K562 (cell line): ENCODE data around the gene IDUA. TPM values are rescaled to one million over a fixed set of nuclear protein-coding genes. Genes with fewer than 3 reads are reported as not detected.

Source experiments
- ATAC-seq: fragments of 200-7000 bp; cut with Tn5 transposase; 3 replicates; pipeline ENCODE4 v1.9.1; 2020; ENCODE audit warnings: moderate library complexity
- BruUV-seq: library from RNA; stranded (reverse); fragments of 400-500 nt; replicated peaks from 2 replicates; lab custom pipeline; 2021; lab: Mats Ljungman, UMichigan
- CTCF ChIA-PET: fragments of 300-600 bp; formaldehyde crosslinking; extraction: SDS; loops from one replicate; lab custom pipeline; 2021; ENCODE audit warnings: low intra/inter-chr PET ratio; lab: Yijun Ruan, JAX
- POLR2A ChIA-PET: fragments of 300-600, 350-650 bp; sonication (Branson Sonifier 250); formaldehyde crosslinking; extraction: SDS; loops from one replicate; lab custom pipeline; 2021; ENCODE audit warnings: antibody characterized with exemption, inconsistent platforms; lab: Yijun Ruan, JAX
- DNase-seq, 4 experiments: peaks; one replicate each; pipeline versions ENCODE4 v3.0.0 to v3.0.0-alpha.2; 2011 to 2018; ENCODE audit warnings: low spot score in 3 of 4, mixed read lengths in 3 of 4; ENCODE audit errors: extremely low read depth in 1 of 4
- FAIRE-seq: peaks from 2 replicates; lab custom pipeline; 2011; peaks lifted over from hg19 to GRCh38; lab: Jason Lieb, UNC
- H2AFZ ChIP-seq: 2 replicates; pipeline ENCODE4 v1.6.0; 2011; ENCODE audit warnings: low read depth, low read length, control low read depth, inconsistent platforms
- H3K27ac ChIP-seq: fragments of 200-600 bp; 3 replicates; pipeline ENCODE4 v1.8.0; 2011; ENCODE audit warnings: low read depth, mild to moderate bottlenecking, control low read depth, inconsistent platforms, low read length, moderate library complexity, mixed read lengths; ENCODE audit errors: extremely low read depth
- H3K27me3 ChIP-seq, 2 experiments: fragments of 300-600 bp in 1 of 2; 2 replicates in 1 of 2; 3 replicates in 1 of 2; pipeline versions ENCODE4 v1.6.0 to v1.8.0; 2011; ENCODE audit warnings: inconsistent platforms in 2 of 2, low read length in 2 of 2, mild to moderate bottlenecking in 1 of 2, mixed read lengths in 1 of 2, moderate library complexity in 1 of 2; ENCODE audit not compliant: control insufficient read depth in 2 of 2, insufficient read depth in 2 of 2
- H3K36me3 ChIP-seq: fragments of 300-600 bp; 3 replicates; pipeline ENCODE4 v1.8.0; 2011; ENCODE audit warnings: mild to moderate bottlenecking, low read length, inconsistent platforms; ENCODE audit not compliant: control insufficient read depth, insufficient read depth
- H3K4me1 ChIP-seq, 2 experiments: fragments of 200-600 bp in 1 of 2; replicated peaks in 1 of 2; 2 replicates in 1 of 2; 3 replicates in 1 of 2; pipeline versions ENCODE4 v1.5.1 to v1.8.0; 2011; ENCODE audit warnings: inconsistent platforms in 2 of 2, low read length in 2 of 2, mild to moderate bottlenecking in 1 of 2, mixed read lengths in 1 of 2, moderate library complexity in 1 of 2; ENCODE audit not compliant: control insufficient read depth in 2 of 2, insufficient read depth in 2 of 2
- H3K4me2 ChIP-seq: 2 replicates; pipeline ENCODE4 v1.6.1; 2011; ENCODE audit warnings: low read length, control low read depth, inconsistent platforms, mixed read lengths; ENCODE audit not compliant: insufficient read depth
- H3K4me3 ChIP-seq: fragments of 200-600 bp; sonication (generic), shearing (Covaris generic); 2 replicates; pipeline ENCODE4 v1.5.1; 2016; ENCODE audit warnings: control low read depth, inconsistent platforms
- H3K79me2 ChIP-seq: fragments of 200-600 bp; 3 replicates; pipeline ENCODE4 v1.8.0; 2011; ENCODE audit warnings: low read length, inconsistent platforms; ENCODE audit not compliant: control insufficient read depth, insufficient read depth
- H3K9ac ChIP-seq, 2 experiments: 2 replicates each; pipeline versions ENCODE4 v1.6.0 to v1.6.1; 2011; ENCODE audit warnings: low read depth in 2 of 2, low read length in 2 of 2, control low read depth in 1 of 2, inconsistent platforms in 1 of 2, mild to moderate bottlenecking in 1 of 2, mixed read lengths in 1 of 2; ENCODE audit not compliant: insufficient read depth in 1 of 2
- H3K9me1 ChIP-seq: one replicate; pipeline ENCODE4 v1.6.0; 2011; ENCODE audit warnings: inconsistent platforms, mild to moderate bottlenecking, low read length, moderate library complexity; ENCODE audit not compliant: control insufficient read depth, insufficient read depth
- H3K9me3 ChIP-seq: replicated peaks from 2 replicates; pipeline ENCODE4 v1.5.1; 2011; ENCODE audit warnings: low read depth, low read length, inconsistent platforms; ENCODE audit not compliant: control insufficient read depth, insufficient read depth
- H4K20me1 ChIP-seq: replicated peaks from 2 replicates; pipeline ENCODE4 v1.6.1; 2011; ENCODE audit warnings: low read length, inconsistent platforms, mixed read lengths; ENCODE audit not compliant: control insufficient read depth, insufficient read depth
- POLR2G ChIP-seq: fragments of 200-400 bp; formaldehyde crosslinking; IDR thresholded peaks from 2 replicates; pipeline ENCODE4 v1.6.1; 2017; ENCODE audit warnings: low read depth, mild to moderate bottlenecking, antibody characterized with exemption, low read length, moderate library complexity
- RBM22 ChIP-seq: fragments of 200-400 bp; formaldehyde crosslinking; IDR thresholded peaks from 2 replicates; pipeline ENCODE4 v1.6.1; 2018; ENCODE audit warnings: low read length, low read depth; ENCODE audit not compliant: poor library complexity, severe bottlenecking
- WGBS: fragments of 100-300 bp; shearing (Covaris generic); methylation state at CpG from one replicate; pipeline ENCODE4 v1.1.6; 2016; ENCODE audit warnings: low coverage, mixed read lengths; ENCODE audit not compliant: insufficient coverage; ENCODE audit errors: missing lambda C conversion rate; 5-methylcytosine and 5-hydroxymethylcytosine counted together
- in situ Hi-C: fragments of 300-500 bp; cut with MboI; formaldehyde crosslinking; loops from 4 replicates; pipeline ENCODE4 v1.15.0; 2018; ENCODE audit warnings: inconsistent platforms, mixed read lengths
- intact Hi-C: fragments of 100-400 bp; cut with micrococcal nuclease; formaldehyde crosslinking; loops from 2 replicates; pipeline ENCODE4 v1.14.2; 2022
- polyA plus RNA-seq, 8 experiments: library from polyadenylated mRNA; depleted of rRNA in 4 of 8; stranded (reverse) in 5 of 8; unstranded in 3 of 8; fragments of >200 nt; fragmentation: Nextera tagmentation in 2 of 8; fragmentation: Illumina TruSeq in 1 of 8; extraction: Ambion mirVana in 2 of 8; extraction: Trizol in 1 of 8; gene quantifications; 2 replicates each; pipeline versions ENCODE4 v1.2.1 to v1.2.3, GENCODE V29; 2011 to 2014; ENCODE audit warnings: inconsistent platforms in 1 of 8, missing spikeins in 1 of 8
- total RNA-seq, 7 experiments: library from RNA; depleted of rRNA in 6 of 7; stranded (reverse); fragments of >200 nt in 6 of 7; fragmentation: Illumina TruSeq in 2 of 7; extraction: Trizol in 2 of 7; gene quantifications; 2 replicates each; pipeline versions ENCODE4 v1.2.1 to v1.2.3, GENCODE V29; 2011 to 2021; ENCODE audit warnings: low replicate concordance in 1 of 7
- TF ChIP-seq, protein P1 (sequence below): fragments of 450-650 bp; IDR thresholded peaks from 2 replicates; pipeline ENCODE4 v1.6.1; 2014; ENCODE audit warnings: low read depth, mild to moderate bottlenecking, moderate library complexity, borderline replicate concordance
- TF ChIP-seq, protein P2 (sequence below): sonication (generic); formaldehyde crosslinking; IDR thresholded peaks from 2 replicates; pipeline ENCODE4 v1.9.0; 2022; ENCODE audit warnings: mild to moderate bottlenecking, missing genetic modification reagents
- TF ChIP-seq, protein P3 (sequence below): fragments of 450-650 bp; IDR thresholded peaks from 2 replicates; pipeline ENCODE4 v1.6.1; 2016; ENCODE audit warnings: mild to moderate bottlenecking, moderate library complexity

The IDUA gene
- total and polyA plus RNA-seq, 9 of the 15 experiments (the other 6 are each of a cell fraction or from before 2014, with no cell fraction given) = 0.04 to 16.1 (median 1.2) TPM

DNA sequence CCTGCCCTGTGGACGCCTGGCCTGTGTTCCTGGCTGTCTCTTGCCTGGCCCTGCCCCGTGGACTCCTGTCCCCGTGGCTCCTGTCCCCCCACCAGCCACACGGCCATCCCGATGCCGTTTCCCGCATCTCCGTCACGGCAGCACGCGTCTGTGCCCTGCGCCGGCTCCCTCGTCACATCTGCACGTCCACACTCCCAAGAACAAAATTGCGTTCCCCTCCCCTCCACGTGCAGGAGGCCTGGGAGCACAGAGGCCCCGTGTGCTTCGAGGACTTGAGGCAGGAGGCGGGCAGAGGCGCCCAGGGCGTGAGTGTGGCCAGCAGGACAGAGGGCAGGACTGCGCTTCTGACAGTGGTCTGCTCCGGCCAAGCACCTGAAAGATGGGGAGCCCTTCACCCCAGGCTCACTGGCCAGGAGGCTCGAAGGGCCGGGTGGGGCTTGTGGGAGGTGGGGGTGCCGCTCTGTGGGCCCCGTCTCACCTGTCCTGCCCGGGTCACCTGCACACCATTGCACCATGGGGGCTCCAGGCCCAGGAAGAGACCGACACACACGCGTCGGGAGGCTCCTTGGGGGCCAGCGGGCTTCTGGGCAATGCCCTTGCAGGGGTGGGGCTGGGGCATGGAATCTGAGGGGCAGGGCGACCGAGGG lies 41.9 kb downstream of the IDUA start:
- intact Hi-C loops = no loop called here
- H3K27me3 ChIP-seq = 0 out of 5 replicates have a peak, but pooled peaks cover 0 to 6% of the 10 kb centered on the region in 2 experiments
- in situ Hi-C loops = no loop called here
- H3K79me2 ChIP-seq = no peaks in the 10 kb centered on the region
- CTCF ChIA-PET = no interaction called here
- DNase-seq (no peak), ATAC-seq (no peak), FAIRE-seq (no peak)
- no peaks in the 10 kb centered on the region; the same call in 1 of the 2 replicates for H3K9me3 ChIP-seq
- 42% methylated on average over 24 of the region's 36 CpGs for WGBS
- H3K9me1 ChIP-seq = no peaks in the 10 kb centered on the region
- POLR2A ChIA-PET = interaction anchor here (0.7 kb wide), 1 partner anchor 315 kb away, joined by 3 read pairs; no protein-coding TSS in a partner anchor
- H3K4me3 ChIP-seq = no peak overlapping the region
- H3K4me1 ChIP-seq = peaks cover 3 to 77% of the 10 kb centered on the region in 2 experiments; a peak in 4 of 5 replicates
- peak overlapping the region in 1 of 2 experiments; percentile 70; a peak in 1 of 4 replicates for H3K9ac ChIP-seq
- H2AFZ ChIP-seq = no peak overlapping the region
- no peaks in the 10 kb centered on the region for H4K20me1 ChIP-seq
- no peak overlapping the region for H3K27ac ChIP-seq
- no peak overlapping the region for H3K4me2 ChIP-seq
- peaks cover 22% of the 10 kb centered on the region; the same call in 2 of the 3 replicates for H3K36me3 ChIP-seq
- BruUV-seq = no TSS peak
- TF ChIP-seq, protein P1, sequence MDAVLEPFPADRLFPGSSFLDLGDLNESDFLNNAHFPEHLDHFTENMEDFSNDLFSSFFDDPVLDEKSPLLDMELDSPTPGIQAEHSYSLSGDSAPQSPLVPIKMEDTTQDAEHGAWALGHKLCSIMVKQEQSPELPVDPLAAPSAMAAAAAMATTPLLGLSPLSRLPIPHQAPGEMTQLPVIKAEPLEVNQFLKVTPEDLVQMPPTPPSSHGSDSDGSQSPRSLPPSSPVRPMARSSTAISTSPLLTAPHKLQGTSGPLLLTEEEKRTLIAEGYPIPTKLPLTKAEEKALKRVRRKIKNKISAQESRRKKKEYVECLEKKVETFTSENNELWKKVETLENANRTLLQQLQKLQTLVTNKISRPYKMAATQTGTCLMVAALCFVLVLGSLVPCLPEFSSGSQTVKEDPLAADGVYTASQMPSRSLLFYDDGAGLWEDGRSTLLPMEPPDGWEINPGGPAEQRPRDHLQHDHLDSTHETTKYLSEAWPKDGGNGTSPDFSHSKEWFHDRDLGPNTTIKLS = no peak
- TF ChIP-seq, protein P2, sequence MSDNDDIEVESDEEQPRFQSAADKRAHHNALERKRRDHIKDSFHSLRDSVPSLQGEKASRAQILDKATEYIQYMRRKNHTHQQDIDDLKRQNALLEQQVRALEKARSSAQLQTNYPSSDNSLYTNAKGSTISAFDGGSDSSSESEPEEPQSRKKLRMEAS = peak; percentile 42; the same call in 1 of the 2 replicates
- TF ChIP-seq RBM22 (peak; percentile 26), POLR2G (peak; percentile 77)
- TF ChIP-seq, protein P3, sequence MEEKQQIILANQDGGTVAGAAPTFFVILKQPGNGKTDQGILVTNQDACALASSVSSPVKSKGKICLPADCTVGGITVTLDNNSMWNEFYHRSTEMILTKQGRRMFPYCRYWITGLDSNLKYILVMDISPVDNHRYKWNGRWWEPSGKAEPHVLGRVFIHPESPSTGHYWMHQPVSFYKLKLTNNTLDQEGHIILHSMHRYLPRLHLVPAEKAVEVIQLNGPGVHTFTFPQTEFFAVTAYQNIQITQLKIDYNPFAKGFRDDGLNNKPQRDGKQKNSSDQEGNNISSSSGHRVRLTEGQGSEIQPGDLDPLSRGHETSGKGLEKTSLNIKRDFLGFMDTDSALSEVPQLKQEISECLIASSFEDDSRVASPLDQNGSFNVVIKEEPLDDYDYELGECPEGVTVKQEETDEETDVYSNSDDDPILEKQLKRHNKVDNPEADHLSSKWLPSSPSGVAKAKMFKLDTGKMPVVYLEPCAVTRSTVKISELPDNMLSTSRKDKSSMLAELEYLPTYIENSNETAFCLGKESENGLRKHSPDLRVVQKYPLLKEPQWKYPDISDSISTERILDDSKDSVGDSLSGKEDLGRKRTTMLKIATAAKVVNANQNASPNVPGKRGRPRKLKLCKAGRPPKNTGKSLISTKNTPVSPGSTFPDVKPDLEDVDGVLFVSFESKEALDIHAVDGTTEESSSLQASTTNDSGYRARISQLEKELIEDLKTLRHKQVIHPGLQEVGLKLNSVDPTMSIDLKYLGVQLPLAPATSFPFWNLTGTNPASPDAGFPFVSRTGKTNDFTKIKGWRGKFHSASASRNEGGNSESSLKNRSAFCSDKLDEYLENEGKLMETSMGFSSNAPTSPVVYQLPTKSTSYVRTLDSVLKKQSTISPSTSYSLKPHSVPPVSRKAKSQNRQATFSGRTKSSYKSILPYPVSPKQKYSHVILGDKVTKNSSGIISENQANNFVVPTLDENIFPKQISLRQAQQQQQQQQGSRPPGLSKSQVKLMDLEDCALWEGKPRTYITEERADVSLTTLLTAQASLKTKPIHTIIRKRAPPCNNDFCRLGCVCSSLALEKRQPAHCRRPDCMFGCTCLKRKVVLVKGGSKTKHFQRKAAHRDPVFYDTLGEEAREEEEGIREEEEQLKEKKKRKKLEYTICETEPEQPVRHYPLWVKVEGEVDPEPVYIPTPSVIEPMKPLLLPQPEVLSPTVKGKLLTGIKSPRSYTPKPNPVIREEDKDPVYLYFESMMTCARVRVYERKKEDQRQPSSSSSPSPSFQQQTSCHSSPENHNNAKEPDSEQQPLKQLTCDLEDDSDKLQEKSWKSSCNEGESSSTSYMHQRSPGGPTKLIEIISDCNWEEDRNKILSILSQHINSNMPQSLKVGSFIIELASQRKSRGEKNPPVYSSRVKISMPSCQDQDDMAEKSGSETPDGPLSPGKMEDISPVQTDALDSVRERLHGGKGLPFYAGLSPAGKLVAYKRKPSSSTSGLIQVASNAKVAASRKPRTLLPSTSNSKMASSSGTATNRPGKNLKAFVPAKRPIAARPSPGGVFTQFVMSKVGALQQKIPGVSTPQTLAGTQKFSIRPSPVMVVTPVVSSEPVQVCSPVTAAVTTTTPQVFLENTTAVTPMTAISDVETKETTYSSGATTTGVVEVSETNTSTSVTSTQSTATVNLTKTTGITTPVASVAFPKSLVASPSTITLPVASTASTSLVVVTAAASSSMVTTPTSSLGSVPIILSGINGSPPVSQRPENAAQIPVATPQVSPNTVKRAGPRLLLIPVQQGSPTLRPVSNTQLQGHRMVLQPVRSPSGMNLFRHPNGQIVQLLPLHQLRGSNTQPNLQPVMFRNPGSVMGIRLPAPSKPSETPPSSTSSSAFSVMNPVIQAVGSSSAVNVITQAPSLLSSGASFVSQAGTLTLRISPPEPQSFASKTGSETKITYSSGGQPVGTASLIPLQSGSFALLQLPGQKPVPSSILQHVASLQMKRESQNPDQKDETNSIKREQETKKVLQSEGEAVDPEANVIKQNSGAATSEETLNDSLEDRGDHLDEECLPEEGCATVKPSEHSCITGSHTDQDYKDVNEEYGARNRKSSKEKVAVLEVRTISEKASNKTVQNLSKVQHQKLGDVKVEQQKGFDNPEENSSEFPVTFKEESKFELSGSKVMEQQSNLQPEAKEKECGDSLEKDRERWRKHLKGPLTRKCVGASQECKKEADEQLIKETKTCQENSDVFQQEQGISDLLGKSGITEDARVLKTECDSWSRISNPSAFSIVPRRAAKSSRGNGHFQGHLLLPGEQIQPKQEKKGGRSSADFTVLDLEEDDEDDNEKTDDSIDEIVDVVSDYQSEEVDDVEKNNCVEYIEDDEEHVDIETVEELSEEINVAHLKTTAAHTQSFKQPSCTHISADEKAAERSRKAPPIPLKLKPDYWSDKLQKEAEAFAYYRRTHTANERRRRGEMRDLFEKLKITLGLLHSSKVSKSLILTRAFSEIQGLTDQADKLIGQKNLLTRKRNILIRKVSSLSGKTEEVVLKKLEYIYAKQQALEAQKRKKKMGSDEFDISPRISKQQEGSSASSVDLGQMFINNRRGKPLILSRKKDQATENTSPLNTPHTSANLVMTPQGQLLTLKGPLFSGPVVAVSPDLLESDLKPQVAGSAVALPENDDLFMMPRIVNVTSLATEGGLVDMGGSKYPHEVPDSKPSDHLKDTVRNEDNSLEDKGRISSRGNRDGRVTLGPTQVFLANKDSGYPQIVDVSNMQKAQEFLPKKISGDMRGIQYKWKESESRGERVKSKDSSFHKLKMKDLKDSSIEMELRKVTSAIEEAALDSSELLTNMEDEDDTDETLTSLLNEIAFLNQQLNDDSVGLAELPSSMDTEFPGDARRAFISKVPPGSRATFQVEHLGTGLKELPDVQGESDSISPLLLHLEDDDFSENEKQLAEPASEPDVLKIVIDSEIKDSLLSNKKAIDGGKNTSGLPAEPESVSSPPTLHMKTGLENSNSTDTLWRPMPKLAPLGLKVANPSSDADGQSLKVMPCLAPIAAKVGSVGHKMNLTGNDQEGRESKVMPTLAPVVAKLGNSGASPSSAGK = peak; percentile 92
